Hepatocyte (in vitro differentiated cells): Measurements from ENCODE around the gene LTF.

Experiments
- EZH2 ChIP-seq: fragments of 200-600 bp; sonication (generic); IDR thresholded peaks from 2 replicates; pipeline ENCODE4 v1.6.1; 2016; ENCODE audit warnings: antibody characterized with exemption, mild to moderate bottlenecking, borderline replicate concordance
- EZH2phosphoT487 ChIP-seq: fragments of 200-600 bp; sonication (generic); IDR thresholded peaks from one replicate; pipeline ENCODE4 v1.6.1; 2018; ENCODE audit warnings: antibody characterized with exemption, mild to moderate bottlenecking, low read depth, moderate library complexity; ENCODE audit not compliant: unreplicated experiment, severe bottlenecking
- TF ChIP-seq, protein P1 (sequence below): fragments of 200-600 bp; sonication (generic); IDR thresholded peaks from 2 replicates; pipeline ENCODE4 v1.5.1; 2016; ENCODE audit warnings: antibody characterized with exemption, mild to moderate bottlenecking; ENCODE audit not compliant: poor library complexity

DNA sequence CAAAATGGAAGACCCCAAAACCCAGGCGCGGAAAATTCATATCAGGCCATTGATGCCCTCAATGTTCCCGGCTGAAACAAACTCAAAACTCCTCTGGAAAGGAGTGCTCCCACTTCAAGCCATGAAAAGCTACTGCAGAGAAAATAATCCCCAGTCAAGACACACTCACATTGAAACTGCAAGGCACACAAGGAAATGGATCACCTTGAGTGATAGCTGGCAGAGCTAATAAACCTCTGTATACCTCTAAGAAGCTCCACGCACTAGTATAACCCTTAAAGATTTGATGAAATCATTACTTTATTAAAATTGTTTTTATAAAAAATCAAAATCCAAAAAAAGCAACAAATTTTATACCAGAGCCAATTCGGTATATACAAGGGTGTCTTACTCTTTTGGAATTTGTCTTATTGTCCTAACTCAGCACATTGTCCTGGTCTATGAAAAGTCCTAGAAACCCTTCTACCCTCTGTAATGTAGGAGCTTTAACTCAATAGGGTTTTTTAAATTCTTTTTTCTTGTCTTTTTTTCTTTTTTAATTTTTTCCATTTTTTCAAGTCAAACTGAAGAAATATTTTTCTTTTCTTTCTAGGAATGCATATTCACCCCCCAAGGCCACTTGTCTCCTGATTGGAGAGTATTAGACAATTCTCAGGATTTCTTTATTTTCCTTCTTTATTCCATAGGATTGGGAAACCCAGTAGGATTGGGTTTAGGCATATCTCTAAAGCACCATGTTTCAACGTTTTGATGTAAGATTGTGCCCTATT, 66.3 kb downstream of the LTF start:
- TF ChIP-seq, protein P1, sequence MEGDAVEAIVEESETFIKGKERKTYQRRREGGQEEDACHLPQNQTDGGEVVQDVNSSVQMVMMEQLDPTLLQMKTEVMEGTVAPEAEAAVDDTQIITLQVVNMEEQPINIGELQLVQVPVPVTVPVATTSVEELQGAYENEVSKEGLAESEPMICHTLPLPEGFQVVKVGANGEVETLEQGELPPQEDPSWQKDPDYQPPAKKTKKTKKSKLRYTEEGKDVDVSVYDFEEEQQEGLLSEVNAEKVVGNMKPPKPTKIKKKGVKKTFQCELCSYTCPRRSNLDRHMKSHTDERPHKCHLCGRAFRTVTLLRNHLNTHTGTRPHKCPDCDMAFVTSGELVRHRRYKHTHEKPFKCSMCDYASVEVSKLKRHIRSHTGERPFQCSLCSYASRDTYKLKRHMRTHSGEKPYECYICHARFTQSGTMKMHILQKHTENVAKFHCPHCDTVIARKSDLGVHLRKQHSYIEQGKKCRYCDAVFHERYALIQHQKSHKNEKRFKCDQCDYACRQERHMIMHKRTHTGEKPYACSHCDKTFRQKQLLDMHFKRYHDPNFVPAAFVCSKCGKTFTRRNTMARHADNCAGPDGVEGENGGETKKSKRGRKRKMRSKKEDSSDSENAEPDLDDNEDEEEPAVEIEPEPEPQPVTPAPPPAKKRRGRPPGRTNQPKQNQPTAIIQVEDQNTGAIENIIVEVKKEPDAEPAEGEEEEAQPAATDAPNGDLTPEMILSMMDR = no peak
- TF ChIP-seq EZH2phosphoT487 (no peak), EZH2 (no peak)
